ENCODE results near the gene L1CAM.

- no peak for TF ChIP-seq EP300 (IDR thresholded peaks at IDR 0.05)
- no peak for TF ChIP-seq POLR2AphosphoS5 (IDR thresholded peaks at IDR 0.05)
- TF ChIP-seq CTCF (IDR thresholded peaks at IDR 0.05): no peak
Measured at GRCh38 chrX:153906126-153906917, 20.3 kb upstream of the L1CAM start.
